GM12892 (cell line): ENCODE data around the gene EXOC4.

ENCODE experiments used
- POLR2A ChIP-seq: IDR thresholded peaks from 2 replicates; pipeline ENCODE4 v1.6.1; 2011; ENCODE audit warnings: low read depth, low read length, control low read depth
- TAF1 ChIP-seq: IDR thresholded peaks from 2 replicates; pipeline ENCODE4 v1.6.1; 2011; ENCODE audit warnings: low read depth, mild to moderate bottlenecking, control low read depth, low read length, borderline replicate concordance

GRCh38 chr7:133252506-133252857 is 396 bp upstream of the EXOC4 start:
- TF ChIP-seq POLR2A (no peak), TAF1 (no peak)
